Naive thymus-derived CD8-positive, alpha-beta T cell (primary cell): Measurements from ENCODE around the gene PXDN. TPM values are rescaled to one million over a fixed set of nuclear protein-coding genes. Genes with fewer than 3 reads are reported as not detected.

Source experiments
- ATAC-seq, 2 donors: fragments of 150-1000 bp; cut with Tn5 transposase in 1 of 2; sonication (Bioruptor Pico), chemical (Tn5 transposase) in 1 of 2; 1 replicate in 1 of 2; 2 replicates in 1 of 2; pipeline ENCODE4 v1.10.0; 2021; ENCODE audit warnings: mild to moderate bottlenecking in 2 of 2, moderate library complexity in 2 of 2
- POLR2A ChIA-PET: fragments of 350-600 bp; sonication (Branson Sonifier 250); formaldehyde crosslinking; loops from one replicate; lab custom pipeline; 2021; ENCODE audit warnings: antibody characterized with exemption; lab: Charles Lee
- DNase-seq, 10 donors: peaks; one replicate each; pipeline versions ENCODE4 v3.0.0 to v3.0.0-alpha.2; 2020 to 2022
- H3K27ac Mint-ChIP-seq, 10 donors: one replicate each; pipeline ENCODE4 v1.8.0; 2020 to 2022; ENCODE audit warnings: mild to moderate bottlenecking in 10 of 10, mixed read lengths in 10 of 10, moderate library complexity in 4 of 10, inconsistent platforms in 1 of 10
- H3K27me3 Mint-ChIP-seq, 5 donors: one replicate each; pipeline ENCODE4 v1.8.0; 2021 to 2022; ENCODE audit warnings: mixed read lengths in 5 of 5
- H3K36me3 Mint-ChIP-seq, 3 donors: one replicate each; pipeline ENCODE4 v1.8.0; 2020 to 2022; ENCODE audit warnings: mixed read lengths in 3 of 3, mild to moderate bottlenecking in 2 of 3, inconsistent platforms in 1 of 3
- H3K4me1 Mint-ChIP-seq, 4 donors: one replicate each; pipeline ENCODE4 v1.8.0; 2021 to 2022; ENCODE audit warnings: mixed read lengths in 4 of 4
- H3K4me3 Mint-ChIP-seq, 10 donors: one replicate each; pipeline ENCODE4 v1.8.0; 2020 to 2022; ENCODE audit warnings: mild to moderate bottlenecking in 10 of 10, mixed read lengths in 10 of 10, moderate library complexity in 6 of 10, inconsistent platforms in 1 of 10
- H3K9me3 Mint-ChIP-seq, 9 donors: one replicate each; pipeline ENCODE4 v1.8.0; 2020 to 2022; ENCODE audit warnings: mixed read lengths in 9 of 9, mild to moderate bottlenecking in 3 of 9, inconsistent platforms in 1 of 9, moderate library complexity in 1 of 9
- polyA plus RNA-seq, 3 donors: library from polyadenylated mRNA; unstranded; fragments of 300-500 nt; fragmentation: Illumina TruSeq; gene quantifications; one replicate each; pipeline ENCODE4 v1.2.3, GENCODE V29; 2021
- total RNA-seq, 8 experiments: library from RNA in 2 of 8; stranded (reverse) in 2 of 8; gene quantifications; one replicate each; pipeline ENCODE4 v1.2.3 and lab custom pipeline; 2021 to 2026

The PXDN gene
- total and polyA plus RNA-seq, 5 experiments from 2014 or later, result 0.42 to 2.0 (median 1.4) TPM

- POLR2A ChIA-PET, result no interaction called here
- H3K4me1 Mint-ChIP-seq, result peaks cover 0 to 18% (median 0%) of the 10 kb centered on the region in 4 donors
- peaks cover 7 to 27% (median 17%) of the 10 kb centered on the region in 5 donors for H3K27me3 Mint-ChIP-seq
- no peaks in the 10 kb centered on the region for H3K9me3 Mint-ChIP-seq
- H3K4me3 Mint-ChIP-seq, result no peak overlapping the region
- DNase-seq (no peak), ATAC-seq (no peak)
- no peak overlapping the region for H3K27ac Mint-ChIP-seq
- no peaks in the 10 kb centered on the region for H3K36me3 Mint-ChIP-seq
Observed at GRCh38 chr2:1607971-1608688, 136.2 kb downstream of the PXDN start.

GRCh38 chr2:1607236-1607920 is 136.9 kb downstream of the PXDN start:
- Mint-ChIP-seq H3K9me3 (no peaks in the 10 kb centered on the region), H3K27me3 (peaks cover 7 to 23% (median 14%) of the 10 kb centered on the region in 5 donors), H3K4me1 (peaks cover 0 to 18% (median 0%) of the 10 kb centered on the region in 4 donors), H3K27ac (no peak overlapping the region), H3K36me3 (no peaks in the 10 kb centered on the region), H3K4me3 (no peak overlapping the region)
- ATAC-seq (no peak), DNase-seq (no peak)
- POLR2A ChIA-PET, result no interaction called here

- H3K36me3 Mint-ChIP-seq, result no peaks in the 10 kb centered on the region
- no peak overlapping the region for H3K27ac Mint-ChIP-seq
- no peak for ATAC-seq
- peaks cover 0 to 18% (median 0%) of the 10 kb centered on the region in 4 donors for H3K4me1 Mint-ChIP-seq
- no peaks in the 10 kb centered on the region for H3K9me3 Mint-ChIP-seq
- H3K27me3 Mint-ChIP-seq, result peaks cover 8 to 23% (median 9%) of the 10 kb centered on the region in 5 donors
- POLR2A ChIA-PET, result no interaction called here
- DNase-seq, result no peak
- H3K4me3 Mint-ChIP-seq, result no peak overlapping the region
Observed at GRCh38 chr2:1606421-1607235, 137.7 kb downstream of the PXDN start.

GRCh38 chr2:1606046-1606400 is 138.3 kb downstream of the PXDN start:
- ATAC-seq (no peak), DNase-seq (no peak)
- H3K27ac Mint-ChIP-seq, result no peak overlapping the region
- POLR2A ChIA-PET, result no interaction called here
- H3K36me3 Mint-ChIP-seq, result no peaks in the 10 kb centered on the region
- peaks cover 9 to 25% (median 11%) of the 10 kb centered on the region in 5 donors for H3K27me3 Mint-ChIP-seq
- H3K4me3 Mint-ChIP-seq, result no peak overlapping the region
- peaks cover 0 to 18% (median 0%) of the 10 kb centered on the region in 4 donors for H3K4me1 Mint-ChIP-seq
- no peaks in the 10 kb centered on the region for H3K9me3 Mint-ChIP-seq

- ATAC-seq (no peak), DNase-seq (no peak)
- Mint-ChIP-seq H3K27me3 (peaks cover 9 to 27% (median 11%) of the 10 kb centered on the region in 5 donors), H3K4me3 (no peak overlapping the region), H3K9me3 (no peaks in the 10 kb centered on the region), H3K4me1 (peaks cover 0 to 15% (median 0%) of the 10 kb centered on the region in 4 donors), H3K36me3 (no peaks in the 10 kb centered on the region), H3K27ac (no peak overlapping the region)
- POLR2A ChIA-PET, result no interaction called here
Observed at GRCh38 chr2:1605102-1606045, 138.9 kb downstream of the PXDN start.

- no peak for DNase-seq
- peaks cover 7 to 34% (median 15%) of the 10 kb centered on the region in 5 donors for H3K27me3 Mint-ChIP-seq
- no peaks in the 10 kb centered on the region for H3K36me3 Mint-ChIP-seq
- no peak overlapping the region for H3K27ac Mint-ChIP-seq
- peaks cover 0 to 6% (median 0%) of the 10 kb centered on the region in 4 donors for H3K4me1 Mint-ChIP-seq
- no peak overlapping the region for H3K4me3 Mint-ChIP-seq
- H3K9me3 Mint-ChIP-seq, result no peaks in the 10 kb centered on the region
- ATAC-seq, result no peak
- POLR2A ChIA-PET, result no interaction called here
Observed at GRCh38 chr2:1603521-1603920, 140.8 kb downstream of the PXDN start.

DNA sequence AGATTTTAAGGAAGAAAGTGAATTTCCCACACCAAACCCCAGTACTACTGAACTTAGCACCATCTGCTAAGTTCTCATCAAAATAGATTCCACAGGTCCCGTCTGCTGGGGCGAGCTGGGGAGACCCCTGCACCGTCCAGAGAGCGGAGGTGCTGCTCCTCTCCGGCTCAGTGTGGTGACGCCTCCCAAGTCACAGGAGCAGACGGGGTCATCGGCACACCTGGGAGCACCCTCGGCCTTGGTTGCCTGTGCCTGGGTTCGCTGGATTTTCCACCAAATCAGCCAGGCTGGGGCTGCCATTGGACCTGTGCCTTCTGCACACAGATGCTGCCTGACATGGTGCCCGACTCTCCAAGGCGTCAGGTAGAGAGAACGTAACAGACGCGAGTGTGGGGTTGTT is 141.3 kb downstream of the PXDN start:
- peaks cover 7 to 33% (median 15%) of the 10 kb centered on the region in 5 donors for H3K27me3 Mint-ChIP-seq

DNA sequence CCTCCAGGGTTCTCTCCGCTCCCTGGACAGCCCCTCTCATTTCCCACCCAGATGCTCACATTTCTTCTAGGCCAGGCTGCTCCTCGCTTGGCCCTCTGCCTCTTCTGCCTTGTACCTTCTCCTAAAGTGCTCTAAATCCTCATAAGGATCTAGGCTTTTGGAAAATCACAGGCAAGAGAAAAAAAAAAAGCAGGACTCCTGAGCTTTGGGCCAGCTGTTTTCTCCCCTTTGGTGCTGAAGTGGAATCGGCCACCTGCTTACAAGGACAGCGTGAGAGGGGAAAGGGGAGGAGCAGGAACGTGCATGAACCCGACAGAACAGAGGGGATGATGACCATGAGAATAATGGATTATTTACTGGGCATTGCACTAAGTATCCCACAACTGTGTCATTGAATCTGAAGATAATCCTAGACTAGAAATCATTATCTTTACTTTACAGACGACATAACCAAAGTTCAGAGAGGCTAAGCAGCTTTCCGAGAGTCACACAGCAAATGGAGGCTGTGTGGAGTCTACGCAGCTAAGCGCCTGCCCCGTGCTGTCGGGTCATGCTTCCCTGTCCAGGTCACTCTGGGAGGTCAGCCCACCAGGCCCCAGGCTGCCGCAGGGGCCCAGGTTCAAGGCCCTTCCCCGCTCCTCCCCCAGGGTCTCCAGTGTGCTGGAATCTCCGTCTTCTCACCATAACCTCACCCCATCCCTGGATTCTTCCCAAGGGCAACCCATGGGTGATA is 141.9 kb downstream of the PXDN start:
- Mint-ChIP-seq H3K27me3 (peaks cover 5 to 33% (median 15%) of the 10 kb centered on the region in 5 donors), H3K4me1 (peaks cover 0 to 6% (median 0%) of the 10 kb centered on the region in 4 donors), H3K27ac (no peak overlapping the region), H3K4me3 (no peak overlapping the region), H3K36me3 (no peaks in the 10 kb centered on the region), H3K9me3 (no peaks in the 10 kb centered on the region)
- POLR2A ChIA-PET, result no interaction called here
- no peak for DNase-seq
- no peak for ATAC-seq

More for the DNA sequence above, 141.3 kb downstream of the PXDN start:
- Mint-ChIP-seq H3K4me3 (no peak overlapping the region), H3K4me1 (peaks cover 0 to 6% (median 0%) of the 10 kb centered on the region in 4 donors), H3K36me3 (no peaks in the 10 kb centered on the region), H3K9me3 (no peaks in the 10 kb centered on the region), H3K27ac (no peak overlapping the region)
- DNase-seq (no peak), ATAC-seq (no peak)
- POLR2A ChIA-PET, result no interaction called here

- H3K27ac Mint-ChIP-seq, result no peak overlapping the region
- DNase-seq (no peak), ATAC-seq (no peak)
- POLR2A ChIA-PET, result interaction anchor here (0.5 kb wide), 1 partner anchor 130 kb away, joined by 3 read pairs; no protein-coding TSS in a partner anchor
- peaks cover 3 to 28% (median 11%) of the 10 kb centered on the region in 5 donors for H3K27me3 Mint-ChIP-seq
- H3K4me1 Mint-ChIP-seq, result peaks cover 0 to 4% (median 0%) of the 10 kb centered on the region in 4 donors
- no peaks in the 10 kb centered on the region for H3K9me3 Mint-ChIP-seq
- no peaks in the 10 kb centered on the region for H3K36me3 Mint-ChIP-seq
- no peak overlapping the region for H3K4me3 Mint-ChIP-seq
Observed at GRCh38 chr2:1601471-1602277, 142.6 kb downstream of the PXDN start.

GRCh38 chr2:1601067-1601412 is 143.3 kb downstream of the PXDN start:
- peaks cover 3 to 22% (median 8%) of the 10 kb centered on the region in 5 donors for H3K27me3 Mint-ChIP-seq
- DNase-seq, result no peak
- H3K36me3 Mint-ChIP-seq, result no peaks in the 10 kb centered on the region
- H3K4me3 Mint-ChIP-seq, result no peak overlapping the region
- POLR2A ChIA-PET, result no interaction called here
- H3K4me1 Mint-ChIP-seq, result no peaks in the 10 kb centered on the region
- H3K9me3 Mint-ChIP-seq, result no peaks in the 10 kb centered on the region
- no peak for ATAC-seq
- no peak overlapping the region for H3K27ac Mint-ChIP-seq
